IMR-90 (cell line): ENCODE data around the gene TELO2.

Experiments used
- BHLHE40 ChIP-seq: fragments of 150-350 bp; IDR thresholded peaks from 2 replicates; pipeline ENCODE4 v1.6.1; 2016; ENCODE audit warnings: mild to moderate bottlenecking, low read depth, low read length
- CEBPB ChIP-seq: IDR thresholded peaks from 2 replicates; pipeline ENCODE4 v1.6.1; 2012; ENCODE audit warnings: low read depth, low read length, improper control_type of control experiment
- CTCF ChIP-seq: conservative IDR thresholded peaks from 2 replicates; pipeline ENCODE4 v1.5.1; 2012; ENCODE audit warnings: mild to moderate bottlenecking, low read depth, low read length, improper control_type of control experiment
- FOS ChIP-seq: fragments of 150-350 bp; IDR thresholded peaks from 2 replicates; pipeline ENCODE4 v1.6.1; 2016; ENCODE audit warnings: low read depth, low read length
- MXI1 ChIP-seq: IDR thresholded peaks from 2 replicates; pipeline ENCODE4 v1.6.1; 2012; ENCODE audit warnings: low read depth, mild to moderate bottlenecking, low read length, moderate library complexity, borderline replicate concordance
- NFE2L2 ChIP-seq: fragments of 150-350 bp; IDR thresholded peaks from 2 replicates; pipeline ENCODE4 v1.6.1; 2016; ENCODE audit warnings: low read depth, mild to moderate bottlenecking, low read length
- POLR2A ChIP-seq: IDR thresholded peaks from 2 replicates; pipeline ENCODE4 v1.6.1; 2012; ENCODE audit warnings: mild to moderate bottlenecking, low read depth, low read length
- RCOR1 ChIP-seq: IDR thresholded peaks from 2 replicates; pipeline ENCODE4 v1.6.1; 2012; ENCODE audit warnings: mild to moderate bottlenecking, low read length, improper control_type of control experiment; ENCODE audit not compliant: insufficient replicate concordance
- SMC3 ChIP-seq: fragments of 150-350 bp; IDR thresholded peaks from 2 replicates; pipeline ENCODE4 v1.6.1; 2016; ENCODE audit warnings: low read depth, mild to moderate bottlenecking, antibody characterized with exemption, low read length, moderate library complexity
- USF2 ChIP-seq: fragments of 150-350 bp; IDR thresholded peaks from 2 replicates; pipeline ENCODE4 v1.6.1; 2017; ENCODE audit warnings: mild to moderate bottlenecking, antibody characterized with exemption, low read length, low read depth

- TF ChIP-seq POLR2A (no peak), MXI1 (no peak), SMC3 (peak; percentile 50), CTCF (peak; percentile 59), RCOR1 (no peak), BHLHE40 (no peak), FOS (no peak), USF2 (no peak), NFE2L2 (no peak), CEBPB (no peak)
Measured at GRCh38 chr16:1494129-1494640, 1.0 kb downstream of the TELO2 start.
